ENCODE results near the gene MANF.

Gene MANF

GRCh38 chr3:51378726-51379125 lies 6.4 kb upstream of the MANF start:
- TF ChIP-seq CTCF (IDR thresholded peaks at IDR 0.05; ENCODE audit: borderline replicate concordance, control extremely low read depth, extremely low read depth, insufficient read depth, missing control alignments), result no peak
- in situ Hi-C loops (cut with MboI; ENCODE audit: low sequenced_read_pairs, unreplicated experiment), result no loop called here
- no peak for DNase-seq (ENCODE audit: low spot score)

DNA sequence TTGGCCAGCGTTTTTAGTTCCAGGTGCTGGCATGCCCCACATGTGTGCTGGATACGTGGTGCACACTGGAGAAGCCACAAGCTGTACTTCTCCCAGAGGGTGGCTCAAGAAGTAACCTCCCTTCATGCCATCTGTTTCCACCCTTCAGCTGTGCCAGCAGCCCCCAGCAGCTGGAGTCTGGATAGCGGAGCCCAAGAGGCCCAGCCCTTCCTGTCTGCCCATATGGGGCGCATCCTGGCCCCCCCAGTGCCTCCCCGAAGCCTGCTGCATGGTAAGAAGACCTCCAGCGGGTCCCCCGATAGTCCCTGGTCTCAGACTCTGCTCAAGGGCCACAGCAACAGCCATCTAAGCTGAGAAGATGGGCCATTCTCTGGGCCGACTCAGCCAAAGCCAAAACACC lies 5.8 kb upstream of the MANF start:
- no peak for TF ChIP-seq CTCF (IDR thresholded peaks at IDR 0.05; ENCODE audit: borderline replicate concordance, control extremely low read depth, extremely low read depth, insufficient read depth, missing control alignments)
- no peak for DNase-seq (ENCODE audit: low spot score)
- in situ Hi-C loops (cut with MboI; ENCODE audit: low sequenced_read_pairs, unreplicated experiment), result no loop called here

DNA sequence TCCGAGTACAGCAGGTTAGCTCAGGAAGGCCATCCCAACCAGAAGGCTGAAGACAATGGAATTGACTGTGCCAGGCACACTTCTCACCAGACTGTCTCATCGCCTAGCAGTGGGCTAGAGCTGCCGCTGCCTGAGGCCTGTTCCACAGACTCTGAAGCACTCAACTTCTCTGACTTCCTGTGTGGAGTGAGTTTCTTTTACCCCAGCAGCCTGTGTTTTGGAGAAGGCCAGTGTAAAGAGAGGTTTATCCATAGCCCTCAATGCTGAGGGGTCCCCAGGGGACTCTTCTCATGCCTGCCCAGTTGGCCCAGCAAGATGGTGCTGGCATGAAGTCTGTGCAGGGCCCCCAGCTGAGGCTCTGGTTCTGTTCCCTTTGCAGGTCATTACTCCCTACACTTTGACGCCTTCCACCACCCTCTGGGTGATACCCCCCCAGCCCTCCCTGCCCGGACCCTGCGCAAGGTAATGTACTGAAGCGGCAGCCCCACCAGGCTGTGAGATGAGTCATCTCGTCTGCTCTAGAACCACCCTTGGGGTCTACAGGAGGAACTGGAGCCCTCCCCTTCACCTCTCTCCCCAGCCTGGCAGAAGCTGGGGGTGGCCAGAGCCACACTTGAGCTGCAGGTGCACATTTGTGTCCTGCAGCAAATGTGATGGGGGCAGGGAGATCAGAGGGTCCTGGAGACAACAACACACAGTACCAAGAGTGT lies 5.2 kb upstream of the MANF start:
- no peak for DNase-seq (ENCODE audit: low spot score)
- in situ Hi-C loops (cut with MboI; ENCODE audit: low sequenced_read_pairs, unreplicated experiment), result no loop called here
- TF ChIP-seq CTCF (IDR thresholded peaks at IDR 0.05; ENCODE audit: borderline replicate concordance, control extremely low read depth, extremely low read depth, insufficient read depth, missing control alignments), result no peak

DNA sequence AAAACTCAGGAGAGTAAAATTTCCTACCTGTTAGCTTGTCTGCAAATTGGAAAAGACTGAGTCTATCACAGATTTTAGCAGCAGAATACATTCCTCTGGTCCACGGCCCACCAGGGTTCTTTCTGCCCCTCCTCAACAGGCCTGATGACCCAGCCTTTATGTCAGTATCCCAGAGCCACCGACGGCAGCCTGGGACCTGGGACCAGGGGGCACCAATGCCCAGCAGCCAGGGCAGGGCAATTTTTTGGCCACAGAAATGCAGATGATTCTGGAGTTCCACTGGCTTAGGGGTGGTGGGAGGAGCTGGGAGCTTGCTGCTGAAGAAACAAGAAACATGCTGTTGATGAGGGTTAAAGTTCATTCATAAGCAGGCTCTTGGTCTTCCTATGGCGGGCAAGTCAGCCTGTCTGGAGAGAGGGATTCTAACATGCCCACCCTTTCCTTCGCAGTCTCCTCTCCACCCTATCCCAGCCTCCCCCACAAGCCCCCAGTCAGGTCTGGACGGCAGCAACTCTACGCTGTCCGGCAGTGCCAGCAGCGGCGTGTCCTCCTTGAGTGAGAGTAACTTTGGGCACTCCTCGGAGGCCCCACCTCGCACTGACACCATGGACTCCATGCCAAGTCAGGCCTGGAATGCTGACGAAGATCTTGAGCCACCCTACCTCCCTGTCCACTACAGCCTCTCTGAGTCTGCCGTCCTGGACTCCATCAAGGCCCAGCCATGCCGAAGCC lies 4.3 kb upstream of the MANF start:
- in situ Hi-C loops (cut with MboI; ENCODE audit: low sequenced_read_pairs, unreplicated experiment), result no loop called here
- TF ChIP-seq CTCF (IDR thresholded peaks at IDR 0.05; ENCODE audit: borderline replicate concordance, control extremely low read depth, extremely low read depth, insufficient read depth, missing control alignments), result no peak
- no peak for DNase-seq (ENCODE audit: low spot score)

DNA sequence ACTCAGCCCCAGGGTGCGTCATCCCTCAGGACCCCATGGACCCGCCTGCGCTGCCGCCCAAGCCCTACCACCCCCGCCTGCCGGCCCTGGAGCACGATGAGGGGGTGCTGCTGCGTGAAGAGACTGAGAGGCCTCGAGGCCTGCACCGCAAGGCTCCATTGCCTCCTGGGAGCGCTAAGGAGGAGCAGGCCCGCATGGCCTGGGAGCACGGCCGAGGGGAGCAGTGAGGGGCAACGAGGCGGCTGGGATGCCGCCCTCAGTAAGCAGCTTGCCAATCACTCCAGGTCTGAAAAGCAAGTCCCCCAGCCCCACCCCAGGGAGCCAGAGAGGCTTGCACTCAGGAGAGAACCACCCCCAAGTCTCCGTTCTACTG lies 3.8 kb upstream of the MANF start:
- no peak for DNase-seq (ENCODE audit: low spot score)
- in situ Hi-C loops (cut with MboI; ENCODE audit: low sequenced_read_pairs, unreplicated experiment), result no loop called here
- TF ChIP-seq CTCF (IDR thresholded peaks at IDR 0.05; ENCODE audit: borderline replicate concordance, control extremely low read depth, extremely low read depth, insufficient read depth, missing control alignments), result no peak

DNA sequence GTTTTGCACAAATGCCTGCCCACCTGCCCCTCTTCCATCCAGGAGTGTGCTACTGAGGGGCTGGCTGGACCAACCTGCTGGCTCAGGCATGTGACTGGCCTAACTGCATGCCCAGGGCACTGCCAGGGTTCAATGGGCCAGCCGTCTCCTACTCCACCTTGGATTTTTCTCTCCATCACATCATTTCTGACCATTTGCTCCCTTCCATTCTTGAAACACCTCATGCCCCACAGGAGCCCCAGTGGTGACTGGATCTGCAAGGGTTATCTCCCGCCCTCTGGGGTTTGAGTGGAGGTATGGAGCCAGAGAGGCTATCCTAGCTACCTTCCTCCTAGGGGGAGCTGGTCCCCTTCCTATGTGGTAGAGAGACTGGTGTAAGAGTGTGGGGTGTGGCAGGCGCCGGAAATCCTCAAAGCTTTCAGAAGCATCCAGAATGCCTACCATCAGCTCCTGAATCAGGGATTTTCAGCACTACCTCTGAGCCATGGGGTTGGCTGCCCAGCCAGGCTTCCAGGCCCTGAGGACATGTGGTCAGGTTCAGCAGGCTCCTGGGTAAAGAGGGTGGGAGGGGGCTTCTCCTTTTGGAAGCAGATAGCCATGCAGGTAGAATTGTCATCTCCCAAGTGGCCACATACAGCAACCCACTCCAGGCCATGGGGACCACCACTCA lies 2.9 kb upstream of the MANF start:
- DNase-seq (ENCODE audit: low spot score), result no peak
- in situ Hi-C loops (cut with MboI; ENCODE audit: low sequenced_read_pairs, unreplicated experiment), result no loop called here
- TF ChIP-seq CTCF (IDR thresholded peaks at IDR 0.05; ENCODE audit: borderline replicate concordance, control extremely low read depth, extremely low read depth, insufficient read depth, missing control alignments), result no peak

Measured in GM13976 (cell line).